Endothelial cell of umbilical vein (primary cell): ENCODE measurements around the gene GARIN5A. TPM values are rescaled to one million over a fixed set of nuclear protein-coding genes. Genes with fewer than 3 reads are reported as not detected.

Source experiments
- BruUV-seq: library from RNA; stranded (reverse); fragments of 400-500 nt; replicated peaks from 2 replicates; lab custom pipeline; 2021; lab: Mats Ljungman, UMichigan
- CTCF ChIA-PET: fragments of 300-600, 350-600 bp; sonication (Branson Sonifier 250); formaldehyde crosslinking; loops from one replicate; lab custom pipeline; 2021; ENCODE audit warnings: antibody characterized with exemption, inconsistent platforms; lab: Charles Lee
- POLR2A ChIA-PET: fragments of 300-600, 350-600 bp; sonication (Branson Sonifier 250); formaldehyde crosslinking; loops from one replicate; lab custom pipeline; 2021; ENCODE audit warnings: antibody characterized with exemption, inconsistent platforms; lab: Charles Lee
- DNase-seq: peaks from one replicate; pipeline ENCODE4 v3.0.0-alpha.2; 2011; ENCODE audit warnings: low read depth, low spot score
- FAIRE-seq: peaks from 2 replicates; lab custom pipeline; 2011; peaks lifted over from hg19 to GRCh38; lab: Jason Lieb, UNC
- H2AFZ ChIP-seq: 2 replicates; pipeline ENCODE4 v1.6.0; 2012; ENCODE audit warnings: low read depth, low read length, control low read depth, inconsistent platforms
- H3K27ac ChIP-seq: 2 replicates; pipeline ENCODE4 v1.5.1; 2011; ENCODE audit warnings: low read depth, mild to moderate bottlenecking, control low read depth, low read length, moderate library complexity; ENCODE audit not compliant: insufficient read depth
- H3K27me3 ChIP-seq, 2 experiments: 2 replicates each; pipeline versions ENCODE4 v1.6.0 to v1.6.1; 2011; ENCODE audit warnings: low read length in 2 of 2, mixed read lengths in 1 of 2; ENCODE audit not compliant: control insufficient read depth in 2 of 2, insufficient read depth in 2 of 2
- H3K36me3 ChIP-seq, 2 experiments: 2 replicates in 1 of 2; 3 replicates in 1 of 2; pipeline ENCODE4 v1.5.1; 2011; ENCODE audit warnings: low read length in 2 of 2, mild to moderate bottlenecking in 1 of 2, moderate library complexity in 1 of 2; ENCODE audit not compliant: control insufficient read depth in 2 of 2, insufficient read depth in 2 of 2; ENCODE audit errors: extremely low read depth in 1 of 2
- H3K4me1 ChIP-seq: 3 replicates; pipeline ENCODE4 v1.5.1; 2011; ENCODE audit warnings: mild to moderate bottlenecking, low read length; ENCODE audit not compliant: control insufficient read depth, insufficient read depth; ENCODE audit errors: extremely low read depth
- H3K4me2 ChIP-seq: 2 replicates; pipeline ENCODE4 v1.6.1; 2011; ENCODE audit warnings: low read length, control low read depth, mixed read lengths; ENCODE audit not compliant: insufficient read depth
- H3K4me3 ChIP-seq, 3 experiments: fragments of 200-600 bp in 1 of 3; sonication (generic), shearing (Covaris generic) in 1 of 3; replicated peaks in 1 of 3; 2 replicates each; pipeline ENCODE4 v1.5.1; 2011 to 2016; ENCODE audit warnings: control low read depth in 3 of 3, low read length in 3 of 3, mild to moderate bottlenecking in 2 of 3, inconsistent platforms in 1 of 3, low read depth in 1 of 3, moderate library complexity in 1 of 3; ENCODE audit not compliant: insufficient read depth in 1 of 3
- H3K79me2 ChIP-seq: 2 replicates; pipeline ENCODE4 v1.6.0; 2012; ENCODE audit warnings: low read length, inconsistent platforms; ENCODE audit not compliant: control insufficient read depth, insufficient read depth
- H3K9ac ChIP-seq: replicated peaks from 2 replicates; pipeline ENCODE3; 2011; ENCODE audit warnings: low read length, control low read depth; ENCODE audit not compliant: insufficient read depth; ENCODE audit errors: extremely low read depth
- H3K9me1 ChIP-seq: replicated peaks from 3 replicates; pipeline ENCODE4 v1.6.0; 2011; ENCODE audit warnings: mild to moderate bottlenecking, low read length; ENCODE audit not compliant: control insufficient read depth, insufficient read depth; ENCODE audit errors: extremely low read depth
- H3K9me3 ChIP-seq: replicated peaks from 2 replicates; pipeline ENCODE4 v1.5.1; 2012; ENCODE audit warnings: low read length, inconsistent platforms; ENCODE audit not compliant: control insufficient read depth, insufficient read depth
- H4K20me1 ChIP-seq: replicated peaks from 2 replicates; pipeline ENCODE3; 2011; ENCODE audit warnings: mild to moderate bottlenecking, low read length; ENCODE audit not compliant: control insufficient read depth, insufficient read depth; ENCODE audit errors: extremely low read depth
- EZH2 ChIP-seq: IDR thresholded peaks from 2 replicates; pipeline ENCODE4 v1.6.1; 2012; ENCODE audit warnings: borderline replicate concordance, low read depth, mild to moderate bottlenecking, moderate library complexity, low read length, inconsistent platforms; ENCODE audit not compliant: severe bottlenecking
- FOS ChIP-seq: IDR thresholded peaks from 2 replicates; pipeline ENCODE4 v1.6.1; 2011; ENCODE audit warnings: mild to moderate bottlenecking, low read length, moderate library complexity, borderline replicate concordance; ENCODE audit not compliant: insufficient read depth
- GATA2 ChIP-seq: IDR thresholded peaks from 2 replicates; pipeline ENCODE4 v1.7.0; 2011; ENCODE audit warnings: low read depth, mild to moderate bottlenecking, moderate library complexity, mixed read lengths, low read length; ENCODE audit not compliant: insufficient read length, insufficient read depth
- JUN ChIP-seq: IDR thresholded peaks from 2 replicates; pipeline ENCODE4 v1.6.1; 2011; ENCODE audit warnings: borderline replicate concordance, low read depth; ENCODE audit not compliant: insufficient read length, insufficient read depth
- MAX ChIP-seq: IDR thresholded peaks from 2 replicates; pipeline ENCODE4 v1.6.1; 2011; ENCODE audit not compliant: insufficient read depth, insufficient read length
- MYC ChIP-seq: IDR thresholded peaks from one replicate; pipeline ENCODE4 v1.6.1; 2011; ENCODE audit warnings: mild to moderate bottlenecking, low read depth, low read length
- POLR2A ChIP-seq: IDR thresholded peaks from 2 replicates; pipeline ENCODE4 v1.6.1; 2012; ENCODE audit warnings: low read depth, mild to moderate bottlenecking, control low read depth, low read length
- dilution Hi-C: fragments of 300-500 bp; cut with MboI; formaldehyde crosslinking; loops from one replicate; pipeline ENCODE4 v1.15.0; 2019; ENCODE audit warnings: low sequenced_read_pairs; ENCODE audit not compliant: extremely low pct_ligation_motif_present
- intact Hi-C: fragments of 100-400 bp; cut with micrococcal nuclease; formaldehyde crosslinking; loops from one replicate; pipeline ENCODE4 v1.10.0; 2022
- polyA plus RNA-seq, 4 experiments: library from polyadenylated mRNA; depleted of rRNA in 3 of 4; stranded (reverse) in 3 of 4; unstranded in 1 of 4; fragments of >200 nt; gene quantifications; 2 replicates each; pipeline versions ENCODE4 v1.2.1 to v1.2.3, GENCODE V29; 2011 to 2012; ENCODE audit warnings: missing spikeins in 1 of 4
- total RNA-seq: library from RNA; stranded (reverse); gene quantifications from 2 replicates; pipeline ENCODE4 v1.2.3, GENCODE V29; 2021

The GARIN5A gene
- total and polyA plus RNA-seq, 2 donors (not counting 3 experiments of a cell fraction or from before 2014, with no cell fraction given): 0.44 to 0.76 TPM

- H3K9me1 ChIP-seq: no peaks in the 10 kb centered on the region
- TF ChIP-seq MAX (no peak), GATA2 (no peak), MYC (no peak), POLR2A (no peak)
- no peak overlapping the region for H3K4me2 ChIP-seq
- no peak overlapping the region for H3K27ac ChIP-seq
- no peaks in the 10 kb centered on the region for H3K36me3 ChIP-seq
- H3K4me3 ChIP-seq: no peak overlapping the region
- no peaks in the 10 kb centered on the region for H3K79me2 ChIP-seq
- H3K4me1 ChIP-seq: no peaks in the 10 kb centered on the region
- CTCF ChIA-PET: no interaction called here
- FAIRE-seq (no peak), DNase-seq (no peak)
- intact Hi-C loops: no loop called here
- H3K9ac ChIP-seq: no peak overlapping the region
- POLR2A ChIA-PET: no interaction called here
- H3K27me3 ChIP-seq: no peaks in the 10 kb centered on the region
- dilution Hi-C loops: no loop called here
- no peaks in the 10 kb centered on the region for H4K20me1 ChIP-seq
- no peak overlapping the region for H2AFZ ChIP-seq
- no TSS peak for BruUV-seq
- no peaks in the 10 kb centered on the region for H3K9me3 ChIP-seq
Measured at GRCh38 chr19:50467566-50467965, 9.1 kb downstream of the GARIN5A start.

GRCh38 chr19:50466706-50467039 is 10.0 kb downstream of the GARIN5A start:
- no peak overlapping the region for H3K9ac ChIP-seq
- no TSS peak for BruUV-seq
- DNase-seq: no peak

More at GRCh38 chr19:50466706-50467039, 10.0 kb downstream of the GARIN5A start:
- dilution Hi-C loops: no loop called here
- no peaks in the 10 kb centered on the region for H3K27me3 ChIP-seq
- no peaks in the 10 kb centered on the region for H3K4me1 ChIP-seq
- no peak for FAIRE-seq
- no peak overlapping the region for H2AFZ ChIP-seq
- H3K9me1 ChIP-seq: no peaks in the 10 kb centered on the region
- no peak overlapping the region for H3K27ac ChIP-seq
- CTCF ChIA-PET: interaction anchor here (2.8 to 7.4 kb wide), 2 partner anchors 98 to 109 kb away, joined by 17 to 144 read pairs; no protein-coding TSS in a partner anchor
- H3K4me3 ChIP-seq: no peak overlapping the region
- POLR2A ChIA-PET: no interaction called here
- no peaks in the 10 kb centered on the region for H3K9me3 ChIP-seq
- H3K4me2 ChIP-seq: no peak overlapping the region
- no peaks in the 10 kb centered on the region for H3K36me3 ChIP-seq
- TF ChIP-seq GATA2 (no peak), MYC (no peak), POLR2A (no peak), FOS (no peak), EZH2 (no peak), JUN (no peak)
- no peaks in the 10 kb centered on the region for H4K20me1 ChIP-seq
- intact Hi-C loops: no loop called here
- H3K79me2 ChIP-seq: no peaks in the 10 kb centered on the region
